Activated CD4-positive, alpha-beta T cell treated with anti-CD3 and anti-CD28 coated beads for 24 hours (primary cell): ENCODE measurements around the gene ZFPM1.

Experiments used
- DNase-seq, 2 donors: peaks; one replicate each; pipeline ENCODE4 v3.0.0-alpha.2; 2020; ENCODE audit warnings: low read depth in 2 of 2

Gene ZFPM1

DNA sequence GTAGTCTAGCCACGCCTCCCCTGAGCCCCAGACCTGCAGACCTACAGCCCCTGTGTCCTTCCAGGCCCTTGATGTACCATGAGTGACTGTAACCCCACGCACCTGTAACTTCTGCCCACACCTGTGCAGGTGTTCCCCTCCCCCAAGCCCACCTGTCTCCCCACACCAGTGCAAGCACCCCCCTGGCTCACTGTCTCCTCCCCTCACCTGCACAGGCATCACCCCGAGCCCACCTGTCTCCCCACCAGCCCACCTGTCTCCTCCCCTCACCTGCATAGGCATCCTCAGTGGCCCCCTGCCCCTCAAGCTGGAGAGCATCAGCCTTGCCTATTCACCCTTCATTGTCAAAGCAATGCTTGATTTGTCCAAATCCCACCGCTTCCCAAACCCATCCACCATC lies 84.8 kb downstream of the ZFPM1 start:
- DNase-seq = no peak

GRCh38 chr16:88538366-88539060 lies 85.4 kb downstream of the ZFPM1 start:
- DNase-seq = no peak

GRCh38 chr16:88539261-88539651 lies 86.2 kb downstream of the ZFPM1 start:
- DNase-seq = no peak

- DNase-seq = no peak
These were observed 86.7 kb downstream of the ZFPM1 start for GRCh38 chr16:88539652-88540345.

DNA sequence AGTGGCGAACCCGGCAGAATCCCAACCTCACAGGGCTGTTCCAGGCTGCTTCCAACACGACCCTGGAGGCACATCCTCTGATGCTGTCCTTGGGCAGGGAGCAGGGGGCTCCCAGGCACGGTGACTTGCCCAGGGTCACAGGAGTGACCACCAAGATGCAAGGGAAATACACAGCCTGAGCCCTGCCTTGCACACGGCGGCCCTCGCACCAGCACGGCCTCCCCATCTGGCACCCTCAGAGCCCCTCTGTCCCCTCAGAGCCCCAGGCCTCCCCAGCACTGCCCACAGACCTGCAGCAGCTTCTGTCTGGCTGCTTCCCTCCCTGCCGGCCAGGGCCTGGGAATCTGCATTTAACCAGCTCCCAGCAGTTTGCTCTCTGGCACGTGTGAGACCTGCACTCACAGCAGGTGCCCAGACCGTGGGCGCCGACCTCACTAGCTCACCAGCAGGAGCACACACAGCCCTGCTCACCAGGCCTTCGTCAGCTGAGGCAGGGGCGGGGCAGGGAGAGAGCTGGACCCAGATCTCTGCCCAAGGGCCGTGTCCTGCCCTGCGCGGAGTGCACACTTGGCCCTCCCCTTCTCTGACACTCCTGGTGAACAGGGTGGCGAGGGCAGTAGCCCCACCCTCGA lies 87.4 kb downstream of the ZFPM1 start:
- no peak for DNase-seq

GRCh38 chr16:88541831-88542616 lies 88.9 kb downstream of the ZFPM1 start:
- DNase-seq = no peak

DNA sequence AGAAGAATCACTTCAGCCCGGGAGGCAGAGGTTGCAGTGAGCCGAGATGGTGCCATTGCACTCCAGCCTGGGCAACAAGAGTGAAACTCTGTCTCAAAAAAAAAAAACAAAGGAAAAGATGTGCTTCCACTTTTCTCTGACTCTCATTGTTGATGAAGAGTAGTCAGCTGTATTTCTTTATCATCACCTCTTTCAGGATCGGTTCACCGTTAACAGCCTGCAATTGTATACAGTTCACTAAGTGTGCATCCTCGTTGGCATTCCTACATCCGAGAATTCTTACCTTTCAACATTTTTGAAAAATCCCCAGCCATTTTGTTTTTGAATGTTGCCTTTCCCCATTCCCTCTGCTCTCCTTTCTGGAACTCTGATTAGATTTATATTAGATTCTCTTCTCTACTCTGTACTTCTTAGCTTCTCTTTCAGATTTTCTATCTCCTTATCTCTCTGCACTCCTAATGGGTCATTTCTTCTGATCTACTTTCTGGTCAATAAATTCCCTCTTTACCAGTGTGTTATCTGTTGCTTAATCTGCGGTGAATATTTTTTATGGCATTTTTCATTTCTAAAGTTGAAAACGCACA lies 90.2 kb downstream of the ZFPM1 start:
- no peak for DNase-seq

- no peak for DNase-seq
These were observed 92.7 kb downstream of the ZFPM1 start for GRCh38 chr16:88545781-88546180.

DNA sequence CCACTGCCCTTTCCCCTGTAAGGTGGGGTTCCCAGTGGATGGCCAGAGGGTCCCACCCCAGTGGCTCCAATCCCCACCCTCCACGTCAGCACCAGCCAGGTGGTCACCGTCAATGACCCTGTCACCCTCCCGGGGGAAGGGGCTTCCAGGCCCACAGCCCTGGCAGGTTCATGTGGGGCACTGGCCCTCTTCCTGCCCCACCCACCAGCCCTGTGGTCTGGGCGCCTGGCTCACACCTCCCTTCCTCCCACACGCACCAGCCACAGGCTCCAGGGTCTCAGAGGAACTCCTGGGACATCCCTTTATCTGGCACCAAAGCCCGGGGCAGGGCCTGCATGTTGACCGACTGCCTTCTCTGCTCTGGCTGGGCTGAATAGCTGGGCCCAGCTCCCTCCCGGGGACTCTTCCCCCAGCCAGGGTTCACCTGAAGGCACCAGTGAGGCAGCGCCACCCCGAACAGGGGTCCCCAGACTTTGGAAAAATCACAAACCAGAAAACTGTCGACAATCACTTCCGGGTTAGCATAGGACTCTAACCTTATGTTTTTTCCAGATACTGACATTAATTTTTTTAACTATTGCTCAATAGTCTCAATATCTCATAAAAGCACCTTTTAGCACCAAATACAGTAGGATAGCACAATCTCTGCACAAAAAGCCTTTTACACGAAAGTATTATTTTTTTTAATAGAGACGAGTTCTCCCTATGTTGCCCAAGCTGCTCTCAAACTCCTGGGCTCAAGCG lies 95.2 kb downstream of the ZFPM1 start:
- no peak for DNase-seq

DNA sequence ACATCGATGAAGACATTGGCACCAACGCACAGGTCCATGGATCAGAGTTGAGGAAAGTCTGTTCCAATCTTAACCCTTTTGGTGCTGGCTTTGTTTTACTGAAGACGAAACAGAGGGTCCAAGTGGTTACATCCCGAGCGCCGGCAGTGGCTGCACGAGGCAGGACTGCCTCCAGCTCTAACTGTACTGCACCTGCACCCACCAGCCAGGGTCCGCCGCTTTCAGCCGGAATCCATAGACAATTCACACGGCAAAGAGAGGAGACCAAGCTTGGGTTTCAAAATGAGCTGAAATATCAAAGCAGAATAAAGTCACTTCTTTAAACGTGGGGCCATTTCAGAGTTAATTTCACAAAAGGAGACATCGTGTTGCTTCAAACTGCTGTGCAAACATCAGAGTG lies 95.9 kb downstream of the ZFPM1 start:
- DNase-seq = no peak

DNA sequence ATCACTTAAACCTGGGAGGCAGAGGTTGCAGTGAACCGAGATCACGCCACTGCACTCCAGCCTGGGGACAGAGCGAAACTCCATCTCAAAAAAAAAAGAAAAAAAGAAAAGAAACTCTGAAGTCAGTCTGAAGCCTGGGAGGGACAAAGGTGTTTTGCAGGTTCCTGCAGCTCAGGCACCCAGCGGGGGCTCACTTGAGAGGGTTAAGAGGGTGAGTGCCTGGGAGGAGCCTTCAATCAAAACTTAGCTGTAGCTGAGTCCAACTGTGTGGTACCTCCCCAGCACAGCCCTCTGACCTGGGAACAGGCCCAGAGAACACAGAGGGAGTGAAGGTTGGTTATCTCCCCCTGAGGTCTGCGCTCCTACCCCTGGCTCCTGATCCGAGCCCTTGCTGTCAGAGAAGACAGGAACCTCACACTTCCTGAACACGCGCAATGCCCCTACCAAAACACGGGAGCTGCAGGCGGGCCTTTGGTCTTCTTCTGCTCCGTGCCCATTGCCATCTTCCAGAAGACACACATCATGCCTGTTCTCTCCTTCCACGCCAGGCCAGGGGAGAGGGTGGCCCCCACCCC lies 96.7 kb downstream of the ZFPM1 start:
- DNase-seq = no peak

DNA sequence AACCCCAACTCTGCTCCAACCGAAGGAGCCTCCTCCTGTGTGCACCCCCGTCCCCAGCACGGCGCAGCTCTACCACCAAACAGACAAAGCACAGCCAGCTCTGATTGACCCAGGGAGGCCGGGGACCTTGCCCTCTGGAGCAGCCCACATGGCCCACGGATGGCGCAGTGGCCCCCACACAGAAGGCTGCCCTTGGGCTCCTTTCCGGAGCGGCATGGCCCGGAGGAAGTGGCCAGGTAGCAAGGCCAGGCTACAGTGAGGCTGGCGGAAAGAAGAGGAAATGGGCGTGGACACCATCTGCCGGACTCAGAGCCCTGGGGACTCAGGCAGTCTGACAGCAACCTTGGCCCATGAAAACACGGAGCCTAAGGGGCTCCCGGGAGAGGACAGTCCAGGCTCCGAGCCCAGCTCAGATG lies 97.2 kb downstream of the ZFPM1 start:
- DNase-seq = no peak

GRCh38 chr16:88552166-88552565 lies 99.1 kb downstream of the ZFPM1 start:
- DNase-seq = no peak

DNA sequence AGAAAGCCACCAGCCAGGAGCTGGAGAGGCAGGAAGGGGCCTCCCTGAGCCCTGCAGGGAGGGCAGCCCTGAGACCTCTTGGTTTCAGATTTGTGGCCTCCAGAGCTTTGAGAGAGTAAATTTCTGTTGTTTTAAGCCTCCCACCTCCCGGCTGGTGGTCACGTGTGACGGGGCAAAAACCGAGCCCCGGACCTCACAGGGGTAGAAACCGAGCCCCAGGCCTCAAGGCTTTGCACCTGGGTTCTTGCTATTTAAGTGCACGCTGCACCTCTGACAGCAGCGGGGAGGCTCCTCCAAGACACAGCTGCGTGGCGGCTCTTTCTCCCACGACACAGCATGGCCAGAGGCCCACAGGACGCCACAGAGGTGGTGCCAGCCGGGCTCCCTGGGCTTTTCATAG lies 99.7 kb downstream of the ZFPM1 start:
- no peak for DNase-seq

DNA sequence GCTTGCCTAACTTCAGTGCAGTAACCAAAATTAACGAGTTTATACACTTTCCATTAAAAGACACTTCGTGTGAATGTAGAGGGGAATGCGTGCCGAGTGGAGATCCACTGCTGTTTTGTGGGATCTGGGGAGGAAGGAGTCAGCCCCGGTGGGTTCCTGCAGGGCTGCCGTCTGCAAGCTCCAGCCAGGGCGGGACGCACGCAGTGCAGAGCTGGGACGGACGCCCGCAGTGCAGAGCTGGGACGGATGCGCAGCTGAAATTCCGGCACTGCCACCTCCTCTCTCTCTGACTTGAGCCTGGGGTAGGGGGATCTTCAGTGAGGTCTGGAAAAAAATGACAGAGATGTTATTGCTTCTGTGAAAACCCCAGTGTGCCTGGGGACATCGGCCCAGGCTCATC lies 100.7 kb downstream of the ZFPM1 start:
- no peak for DNase-seq

GRCh38 chr16:88554711-88555264 lies 101.7 kb downstream of the ZFPM1 start:
- DNase-seq = no peak

GRCh38 chr16:88556294-88556988 lies 103.4 kb downstream of the ZFPM1 start:
- no peak for DNase-seq

DNA sequence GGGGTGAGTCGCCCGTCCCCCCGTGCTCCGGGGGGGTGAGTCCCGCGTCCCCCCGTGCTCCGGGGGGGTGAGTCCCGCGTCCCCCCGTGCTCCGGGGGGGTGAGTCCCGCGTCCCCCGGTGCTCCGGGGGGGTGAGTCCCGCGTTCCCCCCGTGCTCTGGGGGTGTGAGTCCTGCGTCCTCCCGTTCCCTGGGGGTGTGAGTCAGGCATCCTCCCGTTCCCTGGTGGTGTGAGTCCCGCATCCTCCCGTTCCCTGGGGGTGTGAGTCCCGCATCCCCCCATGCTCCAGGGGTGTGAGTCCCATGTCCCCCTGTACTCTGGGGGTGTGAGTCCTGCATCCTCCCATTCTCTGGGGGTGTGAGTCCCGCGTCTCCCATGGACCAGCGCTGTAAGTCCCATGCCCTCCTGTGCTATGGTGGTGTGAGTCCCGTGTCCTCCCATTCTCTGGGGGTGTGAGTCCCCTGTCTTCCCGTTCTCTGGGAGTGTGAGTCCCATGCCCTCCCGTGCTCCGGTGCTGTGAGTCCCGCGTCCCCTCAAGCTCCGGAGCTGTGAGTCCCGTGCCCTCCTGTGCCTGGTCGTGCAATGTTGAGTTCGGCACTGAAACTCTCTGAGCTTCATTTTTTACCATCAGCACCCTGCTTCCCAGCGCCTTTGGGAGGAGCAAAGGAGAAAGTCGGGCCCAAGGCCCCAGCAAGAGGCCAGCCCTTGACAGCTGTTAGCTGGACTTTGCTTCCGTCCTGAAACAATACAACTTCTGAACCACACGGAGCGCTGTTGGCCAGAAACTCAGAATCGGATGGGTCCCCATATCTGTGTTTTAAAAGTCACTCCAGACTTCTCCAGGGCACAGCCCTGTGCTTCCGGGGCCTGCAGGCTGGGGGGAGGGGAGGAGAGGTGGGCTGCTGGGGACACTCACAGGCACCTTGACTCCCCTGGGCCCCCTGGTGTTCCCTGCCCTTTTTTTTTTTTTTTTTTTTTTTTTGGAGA lies 105.7 kb downstream of the ZFPM1 start:
- no peak for DNase-seq
